ENCODE data around the gene OTOG.

DNA sequence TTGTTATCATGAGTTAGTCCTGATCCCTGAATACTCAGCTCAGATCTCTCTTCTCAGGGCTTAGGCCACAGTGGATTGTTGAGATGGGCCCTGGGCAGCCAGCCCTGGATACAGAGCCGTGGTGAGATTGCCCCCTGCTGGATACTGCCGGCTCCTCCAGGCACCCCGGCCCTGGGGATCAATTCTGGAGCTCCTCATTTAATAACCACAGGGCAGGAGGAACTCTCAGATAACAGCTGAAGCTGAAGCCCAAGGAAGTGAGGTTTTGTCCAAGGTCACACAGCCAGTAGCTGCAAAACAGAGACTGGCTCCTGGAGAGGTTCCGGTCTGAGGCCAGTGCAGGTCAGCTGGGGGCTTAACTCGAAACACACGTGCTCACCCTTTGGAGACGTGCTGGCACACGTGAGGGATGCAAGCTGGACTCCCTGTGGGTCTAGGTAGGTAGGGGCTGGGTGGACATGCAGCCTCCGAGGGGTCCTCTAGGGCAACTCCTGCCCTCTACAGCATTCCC is 18.8 kb upstream of the OTOG start:
- TF ChIP-seq, protein P1, sequence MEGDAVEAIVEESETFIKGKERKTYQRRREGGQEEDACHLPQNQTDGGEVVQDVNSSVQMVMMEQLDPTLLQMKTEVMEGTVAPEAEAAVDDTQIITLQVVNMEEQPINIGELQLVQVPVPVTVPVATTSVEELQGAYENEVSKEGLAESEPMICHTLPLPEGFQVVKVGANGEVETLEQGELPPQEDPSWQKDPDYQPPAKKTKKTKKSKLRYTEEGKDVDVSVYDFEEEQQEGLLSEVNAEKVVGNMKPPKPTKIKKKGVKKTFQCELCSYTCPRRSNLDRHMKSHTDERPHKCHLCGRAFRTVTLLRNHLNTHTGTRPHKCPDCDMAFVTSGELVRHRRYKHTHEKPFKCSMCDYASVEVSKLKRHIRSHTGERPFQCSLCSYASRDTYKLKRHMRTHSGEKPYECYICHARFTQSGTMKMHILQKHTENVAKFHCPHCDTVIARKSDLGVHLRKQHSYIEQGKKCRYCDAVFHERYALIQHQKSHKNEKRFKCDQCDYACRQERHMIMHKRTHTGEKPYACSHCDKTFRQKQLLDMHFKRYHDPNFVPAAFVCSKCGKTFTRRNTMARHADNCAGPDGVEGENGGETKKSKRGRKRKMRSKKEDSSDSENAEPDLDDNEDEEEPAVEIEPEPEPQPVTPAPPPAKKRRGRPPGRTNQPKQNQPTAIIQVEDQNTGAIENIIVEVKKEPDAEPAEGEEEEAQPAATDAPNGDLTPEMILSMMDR (IDR thresholded peaks at IDR 0.05; ENCODE audit: low read depth, low read length, poor library complexity, severe bottlenecking) = peak; percentile 90
- TF ChIP-seq EZH2phosphoT487 (IDR thresholded peaks at IDR 0.05; ENCODE audit: borderline replicate concordance, low read length) = no peak

Data from DOHH2 (cell line).